Gastrocnemius medialis (tissue), 4 donors: ENCODE measurements around the gene FAM168A. TPM values are rescaled to one million over a fixed set of nuclear protein-coding genes. Genes with fewer than 3 reads are reported as not detected.

Experiments
- ATAC-seq, 2 donors: fragments of 150-250 bp; one replicate each; pipeline ENCODE4 v1.9.1; 2016
- DNase-seq, 2 donors: peaks; one replicate each; pipeline ENCODE4 v3.0.0-alpha.2; 2019
- H3K27ac ChIP-seq, 4 donors: fragments of 200-600 bp; sonication (generic); 1 replicate in 1 of 4; 2 replicates in 3 of 4; pipeline ENCODE4 v1.5.1; 2016 to 2018; ENCODE audit warnings: mild to moderate bottlenecking in 2 of 4, moderate library complexity in 1 of 4
- H3K27me3 ChIP-seq, 3 donors: fragments of 200-600 bp; sonication (generic) in 2 of 3; 1 replicate in 1 of 3; 2 replicates in 2 of 3; pipeline versions ENCODE4 v1.5.1 to v1.6.0; 2016 to 2019; ENCODE audit warnings: mild to moderate bottlenecking in 1 of 3, moderate library complexity in 1 of 3
- H3K36me3 ChIP-seq, 2 donors: fragments of 200-600 bp; sonication (generic) in 1 of 2; one replicate each; pipeline ENCODE4 v1.5.1; 2017 to 2018
- H3K4me1 ChIP-seq, 2 donors: fragments of 200-600 bp; sonication (generic) in 1 of 2; one replicate each; pipeline ENCODE4 v1.5.1; 2016 to 2017; ENCODE audit warnings: mild to moderate bottlenecking in 2 of 2
- H3K4me3 ChIP-seq, 4 donors: fragments of 200-600 bp; sonication (generic) in 3 of 4; 1 replicate in 1 of 4; 2 replicates in 3 of 4; pipeline ENCODE4 v1.5.1; 2016 to 2019; ENCODE audit warnings: mild to moderate bottlenecking in 2 of 4
- H3K9me3 ChIP-seq, 3 donors: fragments of 200-600 bp; sonication (generic) in 2 of 3; 1 replicate in 1 of 3; 2 replicates in 2 of 3; pipeline ENCODE4 v1.5.1; 2016 to 2019
- CTCF ChIP-seq, 5 experiments: fragments of 450-650 bp in 3 of 5; fragments of 200-600 bp in 2 of 5; sonication (generic) in 2 of 5; IDR thresholded peaks in 4 of 5; conservative IDR thresholded peaks in 1 of 5; 1 replicate in 4 of 5; 2 replicates in 1 of 5; pipeline ENCODE4 v1.5.1; 2016 to 2019; ENCODE audit warnings: antibody characterized with exemption in 5 of 5, mild to moderate bottlenecking in 3 of 5, moderate library complexity in 3 of 5
- POLR2A ChIP-seq, 2 donors: fragments of 450-650 bp; IDR thresholded peaks; one replicate each; pipeline ENCODE4 v1.6.1; 2017; ENCODE audit warnings: antibody characterized with exemption in 2 of 2, mild to moderate bottlenecking in 2 of 2, moderate library complexity in 2 of 2
- in situ Hi-C, 4 donors: fragments of 200-750 bp; cut with MboI; loops; one replicate each; pipeline versions ENCODE4 v1.15.0 to v1.8.0; 2017; ENCODE audit warnings: low sequenced_read_pairs in 4 of 4
- intact Hi-C: fragments of 100-400 bp; cut with DNase I; formaldehyde crosslinking; loops from one replicate; pipeline ENCODE4 v1.15.1; 2023; ENCODE audit warnings: low total_unique reads
- total RNA-seq, 4 donors: library from RNA; depleted of rRNA; stranded (reverse); fragments of >200 nt; gene quantifications; one replicate each; pipeline versions ENCODE4 v1.1.0 to v1.2.3, GENCODE V29; 2016

FAM168A gene
- total RNA-seq, 4 donors from 2014 or later, result 15.9 to 29.3 (median 21.4) TPM

- no peaks in the 10 kb centered on the region for H3K9me3 ChIP-seq
- intact Hi-C loops, result loop anchor here (1.0 to 2.0 kb wide), 3 partner anchors 16 to 86 kb away; partner anchors contain the start of gene RELT
- no peak for ATAC-seq
- H3K27ac ChIP-seq, result peak overlapping the region in 2 of 4 donors; percentile 27 to 53
- H3K36me3 ChIP-seq, result peaks cover 0 to 23% of the 10 kb centered on the region in 2 donors
- H3K4me1 ChIP-seq, result peaks cover 38 to 67% of the 10 kb centered on the region in 2 donors
- in situ Hi-C loops, result loop anchor here (5.0 kb wide), 1 partner anchor 41 kb away; no protein-coding TSS in a partner anchor
- no peak overlapping the region for H3K4me3 ChIP-seq
- no peak for TF ChIP-seq POLR2A (IDR thresholded peaks at IDR 0.05)
- no peak for TF ChIP-seq CTCF (IDR thresholded peaks at IDR 0.05 in 4 of 5, conservative IDR thresholded peaks at IDR 0.05 in 1 of 5)
- DNase-seq, result no peak
- no peaks in the 10 kb centered on the region for H3K27me3 ChIP-seq
Measured at GRCh38 chr11:73393011-73393380, 204.9 kb downstream of the FAM168A start.

GRCh38 chr11:73392108-73393010, 205.6 kb downstream of the FAM168A start:
- H3K4me1 ChIP-seq, result peaks cover 42 to 68% of the 10 kb centered on the region in 2 donors
- in situ Hi-C loops, result loop anchor here (5.0 kb wide), 1 partner anchor 40 kb away; no protein-coding TSS in a partner anchor
- H3K4me3 ChIP-seq, result no peak overlapping the region
- no peak for ATAC-seq
- no peaks in the 10 kb centered on the region for H3K27me3 ChIP-seq
- no peak for DNase-seq
- TF ChIP-seq CTCF (IDR thresholded peaks at IDR 0.05 in 4 of 5, conservative IDR thresholded peaks at IDR 0.05 in 1 of 5), result no peak
- no peak for TF ChIP-seq POLR2A (IDR thresholded peaks at IDR 0.05)
- H3K9me3 ChIP-seq, result no peaks in the 10 kb centered on the region
- intact Hi-C loops, result loop anchor here (1.0 to 2.0 kb wide), 3 partner anchors 16 to 86 kb away; partner anchors contain the start of gene RELT
- peaks cover 0 to 23% of the 10 kb centered on the region in 2 donors for H3K36me3 ChIP-seq
- H3K27ac ChIP-seq, result peak overlapping the region in 1 of 4 donors; percentile 53

- H3K27me3 ChIP-seq, result no peaks in the 10 kb centered on the region
- H3K9me3 ChIP-seq, result no peaks in the 10 kb centered on the region
- peaks cover 42 to 68% of the 10 kb centered on the region in 2 donors for H3K4me1 ChIP-seq
- H3K4me3 ChIP-seq, result no peak overlapping the region
- no peak overlapping the region for H3K27ac ChIP-seq
- DNase-seq, result no peak
- intact Hi-C loops, result loop anchor here (2.0 kb wide), 2 partner anchors 15 to 85 kb away; partner anchors contain the start of gene RELT
- TF ChIP-seq CTCF (IDR thresholded peaks at IDR 0.05 in 4 of 5, conservative IDR thresholded peaks at IDR 0.05 in 1 of 5), result no peak
- no peak for TF ChIP-seq POLR2A (IDR thresholded peaks at IDR 0.05)
- H3K36me3 ChIP-seq, result peaks cover 0 to 23% of the 10 kb centered on the region in 2 donors
- ATAC-seq, result no peak
- in situ Hi-C loops, result loop anchor here (5.0 kb wide), 1 partner anchor 39 kb away; no protein-coding TSS in a partner anchor
Measured at GRCh38 chr11:73391665-73392064, 206.2 kb downstream of the FAM168A start.

- H3K27ac ChIP-seq, result no peak overlapping the region
- peaks cover 0 to 23% of the 10 kb centered on the region in 2 donors for H3K36me3 ChIP-seq
- no peak for ATAC-seq
- H3K27me3 ChIP-seq, result no peaks in the 10 kb centered on the region
- intact Hi-C loops, result no loop called here
- H3K4me1 ChIP-seq, result peaks cover 42 to 67% of the 10 kb centered on the region in 2 donors
- in situ Hi-C loops, result loop anchor here (5.0 kb wide), 1 partner anchor 39 kb away; no protein-coding TSS in a partner anchor
- DNase-seq, result no peak
- H3K4me3 ChIP-seq, result no peak overlapping the region
- H3K9me3 ChIP-seq, result no peaks in the 10 kb centered on the region
- TF ChIP-seq POLR2A (IDR thresholded peaks at IDR 0.05) (no peak), CTCF (IDR thresholded peaks at IDR 0.05 in 4 of 5, conservative IDR thresholded peaks at IDR 0.05 in 1 of 5) (no peak)
Measured at GRCh38 chr11:73390601-73391565, 207.0 kb downstream of the FAM168A start.
